ENCODE data around the gene TDRD9.

DNA sequence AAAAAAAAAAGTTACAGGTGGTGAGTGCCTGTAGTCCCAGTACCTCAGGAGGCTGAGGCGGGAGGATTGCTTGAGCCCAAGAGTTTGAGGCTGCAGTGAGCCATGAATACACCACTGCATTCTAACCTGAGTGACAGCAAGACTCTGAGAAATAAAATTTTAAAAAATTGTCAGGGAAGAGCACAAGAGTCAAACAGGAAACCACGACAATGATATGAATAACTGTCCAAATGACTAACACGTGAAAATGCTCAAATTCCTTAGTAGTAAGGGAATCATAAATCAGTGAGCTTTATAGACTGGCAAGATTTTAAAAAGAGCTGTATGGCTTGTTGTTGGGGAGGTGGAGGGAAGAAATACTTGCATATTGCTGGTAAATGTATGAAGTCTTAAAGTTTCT lies 144.3 kb downstream of the TDRD9 start:
- TF ChIP-seq CTCF (conservative IDR thresholded peaks at IDR 0.05; ENCODE audit: low read depth in 2 of 2) (no peak), POLR2AphosphoS5 (IDR thresholded peaks at IDR 0.05; ENCODE audit: low read depth) (no peak), EZH2 (IDR thresholded peaks at IDR 0.05; ENCODE audit: low read depth, unreplicated experiment) (no peak), EZH2phosphoT487 (IDR thresholded peaks at IDR 0.05; ENCODE audit: unreplicated experiment) (no peak), CREB1 (CRISPR knock-in tag; IDR thresholded peaks at IDR 0.05; ENCODE audit: low read depth) (no peak), NANOG (IDR thresholded peaks at IDR 0.05; ENCODE audit: borderline replicate concordance) (no peak), ZNF114 (CRISPR knock-in tag; IDR thresholded peaks at IDR 0.05) (no peak), ZNF331 (CRISPR knock-in tag; IDR thresholded peaks at IDR 0.05; ENCODE audit: low read depth) (no peak), ZNF462 (CRISPR knock-in tag; IDR thresholded peaks at IDR 0.05) (no peak)
- TF ChIP-seq, protein P1, sequence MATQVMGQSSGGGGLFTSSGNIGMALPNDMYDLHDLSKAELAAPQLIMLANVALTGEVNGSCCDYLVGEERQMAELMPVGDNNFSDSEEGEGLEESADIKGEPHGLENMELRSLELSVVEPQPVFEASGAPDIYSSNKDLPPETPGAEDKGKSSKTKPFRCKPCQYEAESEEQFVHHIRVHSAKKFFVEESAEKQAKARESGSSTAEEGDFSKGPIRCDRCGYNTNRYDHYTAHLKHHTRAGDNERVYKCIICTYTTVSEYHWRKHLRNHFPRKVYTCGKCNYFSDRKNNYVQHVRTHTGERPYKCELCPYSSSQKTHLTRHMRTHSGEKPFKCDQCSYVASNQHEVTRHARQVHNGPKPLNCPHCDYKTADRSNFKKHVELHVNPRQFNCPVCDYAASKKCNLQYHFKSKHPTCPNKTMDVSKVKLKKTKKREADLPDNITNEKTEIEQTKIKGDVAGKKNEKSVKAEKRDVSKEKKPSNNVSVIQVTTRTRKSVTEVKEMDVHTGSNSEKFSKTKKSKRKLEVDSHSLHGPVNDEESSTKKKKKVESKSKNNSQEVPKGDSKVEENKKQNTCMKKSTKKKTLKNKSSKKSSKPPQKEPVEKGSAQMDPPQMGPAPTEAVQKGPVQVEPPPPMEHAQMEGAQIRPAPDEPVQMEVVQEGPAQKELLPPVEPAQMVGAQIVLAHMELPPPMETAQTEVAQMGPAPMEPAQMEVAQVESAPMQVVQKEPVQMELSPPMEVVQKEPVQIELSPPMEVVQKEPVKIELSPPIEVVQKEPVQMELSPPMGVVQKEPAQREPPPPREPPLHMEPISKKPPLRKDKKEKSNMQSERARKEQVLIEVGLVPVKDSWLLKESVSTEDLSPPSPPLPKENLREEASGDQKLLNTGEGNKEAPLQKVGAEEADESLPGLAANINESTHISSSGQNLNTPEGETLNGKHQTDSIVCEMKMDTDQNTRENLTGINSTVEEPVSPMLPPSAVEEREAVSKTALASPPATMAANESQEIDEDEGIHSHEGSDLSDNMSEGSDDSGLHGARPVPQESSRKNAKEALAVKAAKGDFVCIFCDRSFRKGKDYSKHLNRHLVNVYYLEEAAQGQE (IDR thresholded peaks at IDR 0.05; ENCODE audit: unreplicated experiment): no peak
- TF ChIP-seq, protein P2, sequence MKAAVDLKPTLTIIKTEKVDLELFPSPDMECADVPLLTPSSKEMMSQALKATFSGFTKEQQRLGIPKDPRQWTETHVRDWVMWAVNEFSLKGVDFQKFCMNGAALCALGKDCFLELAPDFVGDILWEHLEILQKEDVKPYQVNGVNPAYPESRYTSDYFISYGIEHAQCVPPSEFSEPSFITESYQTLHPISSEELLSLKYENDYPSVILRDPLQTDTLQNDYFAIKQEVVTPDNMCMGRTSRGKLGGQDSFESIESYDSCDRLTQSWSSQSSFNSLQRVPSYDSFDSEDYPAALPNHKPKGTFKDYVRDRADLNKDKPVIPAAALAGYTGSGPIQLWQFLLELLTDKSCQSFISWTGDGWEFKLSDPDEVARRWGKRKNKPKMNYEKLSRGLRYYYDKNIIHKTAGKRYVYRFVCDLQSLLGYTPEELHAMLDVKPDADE (IDR thresholded peaks at IDR 0.05): no peak

Measured in GM23338 (cell line).